HEK293 (cell line): ENCODE measurements around the gene SAXO2.

Experiments
- GLIS1 ChIP-seq: fragments of 450-650 bp; formaldehyde crosslinking; IDR thresholded peaks from 2 replicates; pipeline ENCODE4 v1.5.1; 2016; ENCODE audit warnings: missing biosample characterization, missing genetic modification characterization
- HIC1 ChIP-seq: fragments of 450-650 bp; formaldehyde crosslinking; IDR thresholded peaks from 2 replicates; pipeline ENCODE4 v1.5.1; 2016; ENCODE audit warnings: missing biosample characterization, missing genetic modification characterization
- HOXC10 ChIP-seq: sonication (generic); formaldehyde crosslinking; IDR thresholded peaks from 2 replicates; pipeline ENCODE4 v1.8.1; 2023; ENCODE audit warnings: mild to moderate bottlenecking, missing genetic modification reagents
- KLF8 ChIP-seq: fragments of 450-650 bp; formaldehyde crosslinking; IDR thresholded peaks from 2 replicates; pipeline ENCODE4 v1.5.1; 2016; ENCODE audit warnings: missing biosample characterization, missing genetic modification characterization
- OSR2 ChIP-seq: fragments of 450-650 bp; formaldehyde crosslinking; IDR thresholded peaks from 2 replicates; pipeline ENCODE4 v1.5.1; 2016; ENCODE audit warnings: missing biosample characterization, missing genetic modification characterization
- PATZ1 ChIP-seq: fragments of 450-650 bp; formaldehyde crosslinking; IDR thresholded peaks from 2 replicates; pipeline ENCODE4 v1.5.1; 2016; ENCODE audit warnings: missing biosample characterization, missing genetic modification characterization
- RBAK ChIP-seq: fragments of 450-650 bp; formaldehyde crosslinking; IDR thresholded peaks from 2 replicates; pipeline ENCODE4 v1.5.1; 2016; ENCODE audit warnings: missing biosample characterization, missing genetic modification characterization
- REST ChIP-seq: fragments of 450-650 bp; formaldehyde crosslinking; IDR thresholded peaks from 2 replicates; pipeline ENCODE4 v1.5.1; 2016; ENCODE audit warnings: missing biosample characterization, missing genetic modification characterization
- SCRT2 ChIP-seq: fragments of 450-650 bp; formaldehyde crosslinking; IDR thresholded peaks from 2 replicates; pipeline ENCODE4 v1.5.1; 2016; ENCODE audit warnings: missing biosample characterization, missing genetic modification characterization
- ZBTB20 ChIP-seq: fragments of 450-650 bp; formaldehyde crosslinking; IDR thresholded peaks from 2 replicates; pipeline ENCODE4 v1.5.1; 2016; ENCODE audit warnings: missing biosample characterization, missing genetic modification characterization
- ZBTB26 ChIP-seq: fragments of 450-650 bp; formaldehyde crosslinking; optimal IDR thresholded peaks from 2 replicates; pipeline ENCODE3; 2016; ENCODE audit warnings: missing biosample characterization, mild to moderate bottlenecking, missing genetic modification characterization
- ZNF214 ChIP-seq: fragments of 450-650 bp; formaldehyde crosslinking; IDR thresholded peaks from 2 replicates; pipeline ENCODE4 v1.5.1; 2017; ENCODE audit warnings: missing biosample characterization, mild to moderate bottlenecking, missing genetic modification characterization, borderline replicate concordance
- ZNF221 ChIP-seq: fragments of 450-650 bp; formaldehyde crosslinking; IDR thresholded peaks from 2 replicates; pipeline ENCODE4 v1.5.1; 2017; ENCODE audit warnings: missing biosample characterization, missing genetic modification characterization, borderline replicate concordance
- ZNF248 ChIP-seq: fragments of 450-650 bp; formaldehyde crosslinking; IDR thresholded peaks from 2 replicates; pipeline ENCODE4 v1.5.1; 2017; ENCODE audit warnings: missing biosample characterization, missing genetic modification characterization
- ZNF350 ChIP-seq: fragments of 450-650 bp; formaldehyde crosslinking; IDR thresholded peaks from 2 replicates; pipeline ENCODE4 v1.5.0; 2017; ENCODE audit warnings: missing biosample characterization, mild to moderate bottlenecking, missing genetic modification characterization
- ZNF398 ChIP-seq: fragments of 450-650 bp; formaldehyde crosslinking; IDR thresholded peaks from 2 replicates; pipeline ENCODE4 v1.5.1; 2017; ENCODE audit warnings: missing biosample characterization, missing genetic modification characterization
- ZNF529 ChIP-seq: fragments of 450-650 bp; formaldehyde crosslinking; IDR thresholded peaks from 2 replicates; pipeline ENCODE4 v1.5.1; 2017; ENCODE audit warnings: missing genetic modification characterization, missing biosample characterization; ENCODE audit not compliant: insufficient replicate concordance
- ZNF548 ChIP-seq: fragments of 450-650 bp; formaldehyde crosslinking; IDR thresholded peaks from 2 replicates; pipeline ENCODE4 v1.5.1; 2016; ENCODE audit warnings: missing biosample characterization, missing genetic modification characterization
- ZNF558 ChIP-seq: fragments of 450-650 bp; formaldehyde crosslinking; IDR thresholded peaks from 2 replicates; pipeline ENCODE4 v1.5.1; 2016; ENCODE audit warnings: missing biosample characterization, missing genetic modification characterization
- ZNF561 ChIP-seq: fragments of 450-650 bp; IDR thresholded peaks from 2 replicates; pipeline ENCODE4 v1.5.1; 2018; ENCODE audit warnings: missing biosample characterization, missing genetic modification characterization, borderline replicate concordance
- ZNF600 ChIP-seq: fragments of 450-650 bp; formaldehyde crosslinking; IDR thresholded peaks from 2 replicates; pipeline ENCODE4 v1.5.1; 2016; ENCODE audit warnings: missing biosample characterization, missing genetic modification characterization
- ZNF704 ChIP-seq: fragments of 450-650 bp; formaldehyde crosslinking; IDR thresholded peaks from 2 replicates; pipeline ENCODE4 v1.5.1; 2016; ENCODE audit warnings: missing biosample characterization, missing genetic modification characterization
- ZNF776 ChIP-seq: fragments of 450-650 bp; formaldehyde crosslinking; IDR thresholded peaks from 2 replicates; pipeline ENCODE4 v1.5.0; 2017; ENCODE audit warnings: missing biosample characterization, missing genetic modification characterization, borderline replicate concordance
- ZNF843 ChIP-seq: fragments of 450-650 bp; formaldehyde crosslinking; IDR thresholded peaks from 2 replicates; pipeline ENCODE4 v1.5.1; 2016; ENCODE audit warnings: missing biosample characterization, missing genetic modification characterization
- ZSCAN18 ChIP-seq: fragments of 450-650 bp; formaldehyde crosslinking; IDR thresholded peaks from 2 replicates; pipeline ENCODE4 v1.5.1; 2016; ENCODE audit warnings: missing biosample characterization, missing genetic modification characterization
- ZSCAN30 ChIP-seq: fragments of 450-650 bp; IDR thresholded peaks from 2 replicates; pipeline ENCODE4 v1.5.1; 2018; ENCODE audit warnings: missing biosample characterization, mild to moderate bottlenecking, missing genetic modification characterization, moderate library complexity

SAXO2 gene

GRCh38 chr15:82262422-82263026, at the start of gene SAXO2, which contains the start of gene EFL1 (continued):
- TF ChIP-seq ZNF398 (tag by site-specific recombination) (peak; percentile 68), ZSCAN30 (tag by site-specific recombination) (peak; percentile 29; the same call in 1 of the 2 replicates), ZNF350 (tag by site-specific recombination) (no peak), GLIS1 (tag by site-specific recombination) (peak; percentile 53), SCRT2 (no peak), RBAK (tag by site-specific recombination) (no peak), ZNF843 (tag by site-specific recombination) (0 out of 2 replicates have a peak, but pooled peaks have one; percentile 27), ZBTB20 (tag by site-specific recombination) (peak; percentile 78; the same call in 1 of the 2 replicates), ZNF561 (0 out of 2 replicates have a peak, but pooled peaks have one; percentile 84), ZNF248 (tag by site-specific recombination) (no peak), ZNF558 (tag by site-specific recombination) (no peak), PATZ1 (tag by site-specific recombination) (peak; percentile 87), OSR2 (tag by site-specific recombination) (peak; percentile 27; the same call in 1 of the 2 replicates), REST (tag by site-specific recombination) (no peak), HIC1 (tag by site-specific recombination) (0 out of 2 replicates have a peak, but pooled peaks have one; percentile 31), ZNF529 (tag by site-specific recombination) (no peak), ZNF548 (tag by site-specific recombination) (no peak), ZNF600 (peak; percentile 88), ZBTB26 (peak; percentile 94), HOXC10 (no peak), ZNF221 (tag by site-specific recombination) (no peak), ZSCAN18 (no peak), ZNF776 (no peak), ZNF214 (tag by site-specific recombination) (no peak), KLF8 (tag by site-specific recombination) (peak; percentile 89), ZNF704 (tag by site-specific recombination) (no peak)
